A549 (cell line): ENCODE results near the gene FBXW5. TPM values are rescaled to one million over a fixed set of nuclear protein-coding genes. Genes with fewer than 3 reads are reported as not detected.
A peak's percentile ranks its signal among the peaks of the same experiment; 100 is the strongest.

Source experiments
- ATAC-seq, 2 experiments: fragments of 200-7000 bp in 1 of 2; fragments of >200 bp in 1 of 2; cut with Nextera tagmentation in 1 of 2; cut with Tn5 transposase in 1 of 2; 3 replicates each; pipeline versions ENCODE4 v1.8.0 to v1.9.1; 2018 to 2020; ENCODE audit warnings: mild to moderate bottlenecking in 1 of 2, moderate library complexity in 1 of 2
- CTCF ChIA-PET: fragments of 300-600 bp; sonication (Branson Sonifier 250); formaldehyde crosslinking; extraction: SDS; loops from one replicate; lab custom pipeline; 2021; ENCODE audit warnings: antibody characterized with exemption, inconsistent platforms; lab: Yijun Ruan, JAX
- POLR2A ChIA-PET: fragments of 350-600 bp; formaldehyde crosslinking; extraction: SDS; loops from one replicate; lab custom pipeline; 2021; ENCODE audit warnings: antibody characterized with exemption, inconsistent platforms; lab: Yijun Ruan, JAX
- DNase-seq, 2 experiments: peaks; one replicate each; pipeline versions ENCODE4 v3.0.0 to v3.0.0-alpha.2; 2011 to 2016; ENCODE audit warnings: low read depth in 1 of 2, low spot score in 1 of 2
- FAIRE-seq: peaks from 2 replicates; lab custom pipeline; 2011; peaks lifted over from hg19 to GRCh38; lab: Jason Lieb, UNC
- H3K27ac ChIP-seq, 2 experiments: fragments of >200 bp; sonication (Bioruptor Twin); formaldehyde crosslinking; 3 replicates each; pipeline ENCODE4 v1.5.1; 2016 to 2017
- H3K4me1 ChIP-seq: fragments of >200 bp; sonication (Bioruptor Twin); formaldehyde crosslinking; 3 replicates; pipeline ENCODE4 v1.6.1; 2016
- H3K4me2 ChIP-seq: fragments of >200 bp; sonication (Bioruptor Twin); formaldehyde crosslinking; 3 replicates; pipeline ENCODE4 v1.6.1; 2016
- H3K4me3 ChIP-seq: fragments of >200 bp; sonication (Bioruptor Twin); formaldehyde crosslinking; 3 replicates; pipeline ENCODE4 v1.5.1; 2016
- H3K9me3 ChIP-seq: fragments of >200 bp; sonication (Bioruptor Twin); formaldehyde crosslinking; 3 replicates; pipeline ENCODE4 v1.6.1; 2016
- CBX8 ChIP-seq: fragments of 200-600 bp; sonication (generic); IDR thresholded peaks from 2 replicates; pipeline ENCODE4 v1.6.1; 2016
- CEBPB ChIP-seq, 2 experiments: fragments of >200 bp in 1 of 2; sonication (Bioruptor Twin) in 1 of 2; formaldehyde crosslinking in 1 of 2; IDR thresholded peaks; 2 replicates each; pipeline ENCODE4 v1.6.1; 2012 to 2016
- EHF ChIP-seq: fragments of 250-450 bp; sonication (Bioruptor Pico); IDR thresholded peaks from 2 replicates; pipeline ENCODE4 v1.5.0; 2020; ENCODE audit warnings: mild to moderate bottlenecking
- EHMT2 ChIP-seq: fragments of 200-600 bp; sonication (generic); IDR thresholded peaks from 2 replicates; pipeline ENCODE4 v1.6.1; 2016; ENCODE audit warnings: antibody characterized with exemption, low read depth, mild to moderate bottlenecking, moderate library complexity
- ESRRA ChIP-seq: fragments of 150-350 bp; IDR thresholded peaks from 2 replicates; pipeline ENCODE4 v1.6.1; 2014; ENCODE audit warnings: mild to moderate bottlenecking, low read length, borderline replicate concordance
- GATA3 ChIP-seq: IDR thresholded peaks from 2 replicates; pipeline ENCODE4 v1.6.1; 2012; ENCODE audit warnings: borderline replicate concordance
- HDAC2 ChIP-seq: fragments of 200-600 bp; sonication (generic); IDR thresholded peaks from 2 replicates; pipeline ENCODE4 v1.6.1; 2016
- HOXB13 ChIP-seq: fragments of 250-450 bp; sonication (Bioruptor Pico); IDR thresholded peaks from 2 replicates; pipeline ENCODE4 v1.5.0; 2020; ENCODE audit warnings: low read depth, mild to moderate bottlenecking, moderate library complexity
- MAZ ChIP-seq: fragments of 150-350 bp; IDR thresholded peaks from 2 replicates; pipeline ENCODE4 v1.6.1; 2014; ENCODE audit warnings: antibody characterized with exemption, low read depth, low read length, borderline replicate concordance
- MYC ChIP-seq: IDR thresholded peaks from 2 replicates; pipeline ENCODE4 v1.6.1; 2012; ENCODE audit warnings: mild to moderate bottlenecking, inconsistent platforms, low read length, improper control_type of control experiment, borderline replicate concordance
- NR3C1 ChIP-seq: fragments of >200 bp; sonication (Bioruptor Twin); formaldehyde crosslinking; IDR thresholded peaks from 3 replicates; pipeline ENCODE4 v1.6.1; 2017
- POLR2A ChIP-seq: IDR thresholded peaks from 2 replicates; pipeline ENCODE4 v1.6.1; 2012; ENCODE audit warnings: mild to moderate bottlenecking, low read length
- POLR2AphosphoS2 ChIP-seq: conservative IDR thresholded peaks from 2 replicates; pipeline ENCODE4 v1.6.1; 2012; ENCODE audit warnings: low read length, improper control_type of control experiment, inconsistent platforms
- RAD21 ChIP-seq, 2 experiments: fragments of >200 bp in 1 of 2; sonication (Bioruptor Twin) in 1 of 2; formaldehyde crosslinking in 1 of 2; IDR thresholded peaks in 1 of 2; conservative IDR thresholded peaks in 1 of 2; 2 replicates in 1 of 2; 3 replicates in 1 of 2; pipeline ENCODE4 v1.6.1; 2012 to 2018; ENCODE audit warnings: inconsistent platforms in 1 of 2
- SMC3 ChIP-seq: fragments of >200 bp; sonication (Bioruptor Twin); formaldehyde crosslinking; IDR thresholded peaks from 3 replicates; pipeline ENCODE4 v1.6.1; 2018; ENCODE audit warnings: inconsistent platforms
- SREBF2 ChIP-seq: fragments of 450-650 bp; IDR thresholded peaks from 2 replicates; pipeline ENCODE4 v1.6.1; 2014; ENCODE audit warnings: mild to moderate bottlenecking, moderate library complexity
- ZNF302 ChIP-seq: fragments of 250-450 bp; sonication (Bioruptor Pico); IDR thresholded peaks from 2 replicates; pipeline ENCODE4 v1.9.0; 2021; ENCODE audit warnings: inconsistent platforms, mild to moderate bottlenecking, moderate library complexity
- WGBS: methylation state at CpG from one replicate; pipeline ENCODE4 v1.1.6; 2017; ENCODE audit errors: missing lambda C conversion rate; 5-methylcytosine and 5-hydroxymethylcytosine counted together
- polyA plus RNA-seq, 4 experiments: library from polyadenylated mRNA; depleted of rRNA in 3 of 4; stranded (reverse); fragments of >200 nt; fragmentation: RNase III in 1 of 4; extraction: RNeasy Plus Mini Kit Qiagen cat#74134 plus additional on column Dnase treatment in 1 of 4; gene quantifications; 2 replicates in 3 of 4; 3 replicates in 1 of 4; pipeline ENCODE4 v1.2.3, GENCODE V29; 2011 to 2017
- TF ChIP-seq, protein P1 (sequence below): fragments of >200 bp; sonication (Bioruptor Twin); formaldehyde crosslinking; IDR thresholded peaks from 3 replicates; pipeline ENCODE4 v1.5.1; 2016
- TF ChIP-seq, protein P2 (sequence below): IDR thresholded peaks from 2 replicates; pipeline ENCODE4 v1.6.1; 2012
- TF ChIP-seq, protein P3 (sequence below): fragments of 450-650 bp; IDR thresholded peaks from 2 replicates; pipeline ENCODE4 v1.6.1; 2014; ENCODE audit warnings: antibody characterized with exemption
- TF ChIP-seq, protein P4 (sequence below): IDR thresholded peaks from 2 replicates; pipeline ENCODE4 v1.6.1; 2012
- TF ChIP-seq, protein P5 (sequence below): fragments of 200-600 bp; sonication (generic); IDR thresholded peaks from 2 replicates; pipeline ENCODE4 v1.6.1; 2016; ENCODE audit warnings: antibody characterized with exemption, mild to moderate bottlenecking, moderate library complexity

FBXW5 gene
- polyA plus RNA-seq, 2 of the 4 experiments (the other 2 are of a cell fraction), result 37.5 to 59.5 TPM

DNA sequence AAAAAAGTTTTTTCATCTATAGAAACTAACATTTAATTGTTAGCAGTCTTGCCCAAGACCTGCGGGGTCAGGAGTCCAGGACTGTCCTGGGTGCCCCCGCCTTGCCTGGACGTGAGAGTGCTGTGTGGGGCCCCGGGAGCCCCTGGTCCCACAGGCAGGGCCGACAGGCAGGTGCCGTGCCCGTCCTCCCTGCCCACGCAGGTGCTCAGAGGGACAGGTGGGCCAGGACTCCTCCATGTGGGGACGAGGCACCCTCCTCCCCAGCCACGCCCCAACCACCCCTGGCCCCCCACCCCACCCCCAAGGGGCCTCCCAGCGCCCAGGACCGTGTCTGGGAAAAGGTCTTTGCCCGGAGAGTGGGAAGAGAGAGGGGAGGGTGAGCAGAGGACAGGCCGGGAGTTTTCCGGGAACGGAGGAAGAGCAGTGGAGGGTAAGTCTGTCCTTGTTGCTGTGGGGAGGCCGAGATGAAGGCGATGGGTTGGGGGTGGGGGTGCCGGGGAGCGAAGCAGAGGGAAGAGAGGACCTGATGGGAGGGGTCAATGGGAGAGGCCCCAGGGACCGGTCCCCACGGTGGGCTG, 4.8 kb upstream of the FBXW5 start:
- no peaks in the 10 kb centered on the region for H3K9me3 ChIP-seq
- peaks cover 36% of the 10 kb centered on the region for H3K4me1 ChIP-seq
- WGBS, result 19% methylated on average over 11 of the region's 22 CpGs
- H3K4me3 ChIP-seq, result peak overlapping the region; percentile 60
- DNase-seq, result no peak
- H3K27ac ChIP-seq, result peak overlapping the region; percentile 94 to 98
- FAIRE-seq, result no peak
- CTCF ChIA-PET, result interaction anchor here (1.0 to 11.3 kb wide), 4 partner anchors 10 to 105 kb away, joined by 3 to 282 read pairs (median 8); partner anchors contain the start of genes ABCA2 and FUT7
- peak overlapping the region; percentile 92 for H3K4me2 ChIP-seq
- TF ChIP-seq ZNF302 (CRISPR knock-in tag) (no peak), POLR2A (peak; percentile 20; the same call in 1 of the 2 replicates)
- POLR2A ChIA-PET, result interaction anchor here (1.0 to 1.4 kb wide), 3 partner anchors 9 to 43 kb away, joined by 3 read pairs; partner anchors contain the start of gene PAXX
- peak; percentile 12 to 30 for ATAC-seq

DNA sequence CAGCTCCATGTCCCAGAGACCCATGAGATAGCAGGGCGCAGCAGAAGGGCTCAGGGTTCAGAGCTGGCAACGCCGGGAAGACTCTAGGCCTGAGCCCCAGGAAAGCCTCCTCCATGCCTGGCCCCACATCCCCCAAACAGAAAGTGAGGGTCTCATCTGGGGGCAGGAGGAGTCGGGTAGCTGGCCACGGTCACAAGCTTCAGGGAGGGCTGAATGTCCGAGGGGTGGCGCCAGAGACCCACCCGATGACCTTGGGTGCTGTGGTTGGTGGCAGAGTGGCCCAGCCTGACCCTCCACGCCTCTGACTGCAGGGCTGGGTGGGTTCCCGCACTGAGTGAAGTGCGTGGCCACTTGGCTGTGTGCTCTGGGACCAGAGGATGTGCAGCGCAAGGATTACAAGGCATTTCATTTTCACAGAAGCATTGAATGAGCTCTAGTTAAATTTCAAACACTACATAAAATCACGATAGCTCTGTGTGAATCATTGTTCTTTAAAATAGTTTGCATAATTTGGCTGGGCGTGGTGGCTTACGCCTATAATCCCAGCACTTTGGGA, 3.5 kb upstream of the FBXW5 start:
- 12% methylated on average over 12 of the region's 15 CpGs for WGBS
- Histone ChIP-seq H3K9me3 (no peaks in the 10 kb centered on the region), H3K4me1 (peaks cover 38% of the 10 kb centered on the region), H3K4me3 (no peak overlapping the region), H3K27ac (peak overlapping the region; percentile 63 to 98), H3K4me2 (peak overlapping the region; percentile 47)
- FAIRE-seq (peak; percentile 23), DNase-seq (peak; percentile 71 to 81), ATAC-seq (peak; percentile 0 to 29; a peak in 3 of 6 replicates)
- TF ChIP-seq NR3C1 (no peak), EHF (CRISPR knock-in tag) (no peak; the same call in 1 of the 2 replicates), ESRRA (peak; percentile 84), SMC3 (peak; percentile 64), HDAC2 (no peak), HOXB13 (CRISPR knock-in tag) (no peak), RAD21 (conservative IDR thresholded peaks at IDR 0.05 in 1 of 2, IDR thresholded peaks at IDR 0.05 in 1 of 2) (peak; percentile 76 to 83), MAZ (no peak), CBX8 (no peak), GATA3 (no peak), ZNF302 (CRISPR knock-in tag) (no peak), CEBPB (IDR thresholded peaks at IDR 0.05) (no peak), MYC (no peak), EHMT2 (no peak), POLR2AphosphoS2 (no peak), SREBF2 (no peak)
- TF ChIP-seq, protein P1, sequence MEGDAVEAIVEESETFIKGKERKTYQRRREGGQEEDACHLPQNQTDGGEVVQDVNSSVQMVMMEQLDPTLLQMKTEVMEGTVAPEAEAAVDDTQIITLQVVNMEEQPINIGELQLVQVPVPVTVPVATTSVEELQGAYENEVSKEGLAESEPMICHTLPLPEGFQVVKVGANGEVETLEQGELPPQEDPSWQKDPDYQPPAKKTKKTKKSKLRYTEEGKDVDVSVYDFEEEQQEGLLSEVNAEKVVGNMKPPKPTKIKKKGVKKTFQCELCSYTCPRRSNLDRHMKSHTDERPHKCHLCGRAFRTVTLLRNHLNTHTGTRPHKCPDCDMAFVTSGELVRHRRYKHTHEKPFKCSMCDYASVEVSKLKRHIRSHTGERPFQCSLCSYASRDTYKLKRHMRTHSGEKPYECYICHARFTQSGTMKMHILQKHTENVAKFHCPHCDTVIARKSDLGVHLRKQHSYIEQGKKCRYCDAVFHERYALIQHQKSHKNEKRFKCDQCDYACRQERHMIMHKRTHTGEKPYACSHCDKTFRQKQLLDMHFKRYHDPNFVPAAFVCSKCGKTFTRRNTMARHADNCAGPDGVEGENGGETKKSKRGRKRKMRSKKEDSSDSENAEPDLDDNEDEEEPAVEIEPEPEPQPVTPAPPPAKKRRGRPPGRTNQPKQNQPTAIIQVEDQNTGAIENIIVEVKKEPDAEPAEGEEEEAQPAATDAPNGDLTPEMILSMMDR, result peak; percentile 67
- TF ChIP-seq, protein P2, sequence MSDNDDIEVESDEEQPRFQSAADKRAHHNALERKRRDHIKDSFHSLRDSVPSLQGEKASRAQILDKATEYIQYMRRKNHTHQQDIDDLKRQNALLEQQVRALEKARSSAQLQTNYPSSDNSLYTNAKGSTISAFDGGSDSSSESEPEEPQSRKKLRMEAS, result 0 out of 2 replicates have a peak, but pooled peaks have one; percentile 24
- TF ChIP-seq, protein P3, sequence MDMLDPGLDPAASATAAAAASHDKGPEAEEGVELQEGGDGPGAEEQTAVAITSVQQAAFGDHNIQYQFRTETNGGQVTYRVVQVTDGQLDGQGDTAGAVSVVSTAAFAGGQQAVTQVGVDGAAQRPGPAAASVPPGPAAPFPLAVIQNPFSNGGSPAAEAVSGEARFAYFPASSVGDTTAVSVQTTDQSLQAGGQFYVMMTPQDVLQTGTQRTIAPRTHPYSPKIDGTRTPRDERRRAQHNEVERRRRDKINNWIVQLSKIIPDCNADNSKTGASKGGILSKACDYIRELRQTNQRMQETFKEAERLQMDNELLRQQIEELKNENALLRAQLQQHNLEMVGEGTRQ, result no peak
- TF ChIP-seq, protein P4, sequence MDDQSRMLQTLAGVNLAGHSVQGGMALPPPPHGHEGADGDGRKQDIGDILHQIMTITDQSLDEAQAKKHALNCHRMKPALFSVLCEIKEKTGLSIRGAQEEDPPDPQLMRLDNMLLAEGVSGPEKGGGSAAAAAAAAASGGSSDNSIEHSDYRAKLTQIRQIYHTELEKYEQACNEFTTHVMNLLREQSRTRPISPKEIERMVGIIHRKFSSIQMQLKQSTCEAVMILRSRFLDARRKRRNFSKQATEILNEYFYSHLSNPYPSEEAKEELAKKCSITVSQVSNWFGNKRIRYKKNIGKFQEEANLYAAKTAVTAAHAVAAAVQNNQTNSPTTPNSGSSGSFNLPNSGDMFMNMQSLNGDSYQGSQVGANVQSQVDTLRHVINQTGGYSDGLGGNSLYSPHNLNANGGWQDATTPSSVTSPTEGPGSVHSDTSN, result no peak
- TF ChIP-seq, protein P5, sequence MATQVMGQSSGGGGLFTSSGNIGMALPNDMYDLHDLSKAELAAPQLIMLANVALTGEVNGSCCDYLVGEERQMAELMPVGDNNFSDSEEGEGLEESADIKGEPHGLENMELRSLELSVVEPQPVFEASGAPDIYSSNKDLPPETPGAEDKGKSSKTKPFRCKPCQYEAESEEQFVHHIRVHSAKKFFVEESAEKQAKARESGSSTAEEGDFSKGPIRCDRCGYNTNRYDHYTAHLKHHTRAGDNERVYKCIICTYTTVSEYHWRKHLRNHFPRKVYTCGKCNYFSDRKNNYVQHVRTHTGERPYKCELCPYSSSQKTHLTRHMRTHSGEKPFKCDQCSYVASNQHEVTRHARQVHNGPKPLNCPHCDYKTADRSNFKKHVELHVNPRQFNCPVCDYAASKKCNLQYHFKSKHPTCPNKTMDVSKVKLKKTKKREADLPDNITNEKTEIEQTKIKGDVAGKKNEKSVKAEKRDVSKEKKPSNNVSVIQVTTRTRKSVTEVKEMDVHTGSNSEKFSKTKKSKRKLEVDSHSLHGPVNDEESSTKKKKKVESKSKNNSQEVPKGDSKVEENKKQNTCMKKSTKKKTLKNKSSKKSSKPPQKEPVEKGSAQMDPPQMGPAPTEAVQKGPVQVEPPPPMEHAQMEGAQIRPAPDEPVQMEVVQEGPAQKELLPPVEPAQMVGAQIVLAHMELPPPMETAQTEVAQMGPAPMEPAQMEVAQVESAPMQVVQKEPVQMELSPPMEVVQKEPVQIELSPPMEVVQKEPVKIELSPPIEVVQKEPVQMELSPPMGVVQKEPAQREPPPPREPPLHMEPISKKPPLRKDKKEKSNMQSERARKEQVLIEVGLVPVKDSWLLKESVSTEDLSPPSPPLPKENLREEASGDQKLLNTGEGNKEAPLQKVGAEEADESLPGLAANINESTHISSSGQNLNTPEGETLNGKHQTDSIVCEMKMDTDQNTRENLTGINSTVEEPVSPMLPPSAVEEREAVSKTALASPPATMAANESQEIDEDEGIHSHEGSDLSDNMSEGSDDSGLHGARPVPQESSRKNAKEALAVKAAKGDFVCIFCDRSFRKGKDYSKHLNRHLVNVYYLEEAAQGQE, result no peak
- POLR2A ChIA-PET, result interaction anchor here (0.7 to 1.4 kb wide), 7 partner anchors 44 to 138 kb away, joined by 3 to 16 read pairs (median 3); partner anchors contain the start of genes AJM1, CLIC3, MAN1B1 and PAXX
- CTCF ChIA-PET, result interaction anchor here (0.6 to 11.3 kb wide), 47 partner anchors 8 to 336 kb away, joined by 3 to 282 read pairs (median 5); partner anchors contain the start of genes ABCA2, CLIC3, FUT7 and NPDC1
